ENCODE data around the gene CLUH. TPM values are rescaled to one million over a fixed set of nuclear protein-coding genes. Genes with fewer than 3 reads are reported as not detected.
"Not testable (repeated sequence)": the region's sequence is repeated elsewhere in the genome, so short reads cannot be mapped to it uniquely, and the experiment has no call there.

The CLUH gene
- polyA plus RNA-seq, 3 donors, result 53.5 to 74.8 (median 63.5) TPM

- DNase-seq, result no peak
Observed at GRCh38 chr17:2704031-2704889, 7.3 kb downstream of the CLUH start.

GRCh38 chr17:2703606-2704005 is 8.0 kb downstream of the CLUH start:
- DNase-seq, result no peak

- no peak for DNase-seq
Observed at GRCh38 chr17:2703181-2703580, 8.4 kb downstream of the CLUH start.

- DNase-seq, result no peak
Observed at GRCh38 chr17:2701996-2702741, 9.4 kb downstream of the CLUH start.

- no peak for DNase-seq
Observed at GRCh38 chr17:2701161-2701995, 10.2 kb downstream of the CLUH start.

GRCh38 chr17:2700491-2701141 is 10.9 kb downstream of the CLUH start:
- no peak for DNase-seq

GRCh38 chr17:2700030-2700490 is 11.5 kb downstream of the CLUH start:
- DNase-seq, result no peak

- not testable (repeated sequence) for DNase-seq
Observed at GRCh38 chr17:2699216-2699805, 12.3 kb downstream of the CLUH start.

GRCh38 chr17:2697611-2698162 is 13.9 kb downstream of the CLUH start:
- no peak for DNase-seq

- DNase-seq, result no peak
Observed at GRCh38 chr17:2695961-2696760, 15.4 kb downstream of the CLUH start.

GRCh38 chr17:2695243-2695960 is 16.2 kb downstream of the CLUH start:
- DNase-seq, result no peak

GRCh38 chr17:2694381-2695242 is 17.0 kb downstream of the CLUH start:
- no peak for DNase-seq

- no peak for DNase-seq
Observed at GRCh38 chr17:2693561-2694380, 17.8 kb downstream of the CLUH start.

- DNase-seq, result no peak
Observed at GRCh38 chr17:2692781-2693135, 18.8 kb downstream of the CLUH start.

- DNase-seq, result no peak
Observed at GRCh38 chr17:2691965-2692780, 19.4 kb downstream of the CLUH start.

- no peak for DNase-seq
Observed at GRCh38 chr17:2691069-2691871, 20.3 kb downstream of the CLUH start.

Data from renal pelvis (tissue), 4 donors.